Kidney epithelial cell (primary cell): ENCODE results near the gene NCL. TPM values are rescaled to one million over a fixed set of nuclear protein-coding genes. Genes with fewer than 3 reads are reported as not detected.

Source experiments
- DNase-seq: peaks from one replicate; pipeline ENCODE4 v3.0.0-alpha.2; 2010; ENCODE audit warnings: low read depth
- H3K27me3 ChIP-seq: 2 replicates; pipeline ENCODE4 v1.6.0; 2011; ENCODE audit warnings: low read length; ENCODE audit not compliant: control insufficient read depth, insufficient read depth
- H3K36me3 ChIP-seq: 2 replicates; pipeline ENCODE4 v1.5.1; 2011; ENCODE audit warnings: low read length; ENCODE audit not compliant: control insufficient read depth, insufficient read depth
- H3K4me3 ChIP-seq: 2 replicates; pipeline ENCODE4 v1.5.1; 2011; ENCODE audit warnings: low read depth, mild to moderate bottlenecking, control low read depth, low read length
- total RNA-seq: library from RNA; depleted of rRNA; stranded (reverse); fragments of >200 nt; gene quantifications from 2 replicates; pipeline ENCODE4 v1.2.3, GENCODE V29; 2015
- TF ChIP-seq, protein P1 (sequence below): IDR thresholded peaks from 2 replicates; pipeline ENCODE4 v1.5.1; 2011; ENCODE audit warnings: mild to moderate bottlenecking, moderate library complexity, low read length, control low read depth, inconsistent platforms; ENCODE audit not compliant: insufficient read depth, poor library complexity, severe bottlenecking

Gene NCL
- total RNA-seq, 1 donor from 2014 or later = 160 TPM

DNA sequence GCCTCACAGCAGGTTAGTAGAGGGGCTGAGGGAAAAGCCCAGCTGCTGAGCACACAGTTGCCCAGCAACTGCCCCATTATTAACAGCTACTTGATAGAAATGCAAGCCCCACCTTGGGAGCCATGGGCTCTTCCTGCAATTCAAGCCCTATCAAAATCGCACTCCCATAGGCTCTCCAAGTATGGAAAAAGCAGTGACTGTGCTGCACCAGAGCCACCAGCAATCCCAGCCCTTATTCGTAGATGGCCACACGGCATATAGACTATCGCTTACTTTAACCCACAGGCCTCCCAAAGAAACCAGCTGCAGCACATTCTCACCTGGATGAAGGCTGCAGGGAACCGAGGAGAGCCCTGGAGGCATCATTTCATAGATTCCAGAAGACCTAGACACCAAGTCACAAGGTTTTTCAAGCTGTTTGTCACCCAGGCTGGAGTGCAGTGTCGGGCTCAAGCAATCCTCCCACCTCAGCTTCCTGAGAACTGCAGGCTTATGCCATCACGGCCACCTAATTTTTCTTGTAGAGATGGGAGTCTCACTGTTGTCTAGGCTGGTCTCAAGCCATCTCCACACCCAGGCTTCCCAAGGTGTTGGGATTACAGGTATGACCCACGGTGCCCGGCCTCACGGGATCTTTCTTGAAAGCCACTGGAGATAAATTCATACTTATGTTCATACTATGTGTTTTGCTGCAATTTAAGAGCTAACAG, 11.3 kb downstream of the NCL start:
- no peak overlapping the region for H3K4me3 ChIP-seq
- DNase-seq = no peak
- H3K27me3 ChIP-seq = no peaks in the 10 kb centered on the region
- TF ChIP-seq, protein P1, sequence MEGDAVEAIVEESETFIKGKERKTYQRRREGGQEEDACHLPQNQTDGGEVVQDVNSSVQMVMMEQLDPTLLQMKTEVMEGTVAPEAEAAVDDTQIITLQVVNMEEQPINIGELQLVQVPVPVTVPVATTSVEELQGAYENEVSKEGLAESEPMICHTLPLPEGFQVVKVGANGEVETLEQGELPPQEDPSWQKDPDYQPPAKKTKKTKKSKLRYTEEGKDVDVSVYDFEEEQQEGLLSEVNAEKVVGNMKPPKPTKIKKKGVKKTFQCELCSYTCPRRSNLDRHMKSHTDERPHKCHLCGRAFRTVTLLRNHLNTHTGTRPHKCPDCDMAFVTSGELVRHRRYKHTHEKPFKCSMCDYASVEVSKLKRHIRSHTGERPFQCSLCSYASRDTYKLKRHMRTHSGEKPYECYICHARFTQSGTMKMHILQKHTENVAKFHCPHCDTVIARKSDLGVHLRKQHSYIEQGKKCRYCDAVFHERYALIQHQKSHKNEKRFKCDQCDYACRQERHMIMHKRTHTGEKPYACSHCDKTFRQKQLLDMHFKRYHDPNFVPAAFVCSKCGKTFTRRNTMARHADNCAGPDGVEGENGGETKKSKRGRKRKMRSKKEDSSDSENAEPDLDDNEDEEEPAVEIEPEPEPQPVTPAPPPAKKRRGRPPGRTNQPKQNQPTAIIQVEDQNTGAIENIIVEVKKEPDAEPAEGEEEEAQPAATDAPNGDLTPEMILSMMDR = no peak
- H3K36me3 ChIP-seq = peaks cover 3% of the 10 kb centered on the region

DNA sequence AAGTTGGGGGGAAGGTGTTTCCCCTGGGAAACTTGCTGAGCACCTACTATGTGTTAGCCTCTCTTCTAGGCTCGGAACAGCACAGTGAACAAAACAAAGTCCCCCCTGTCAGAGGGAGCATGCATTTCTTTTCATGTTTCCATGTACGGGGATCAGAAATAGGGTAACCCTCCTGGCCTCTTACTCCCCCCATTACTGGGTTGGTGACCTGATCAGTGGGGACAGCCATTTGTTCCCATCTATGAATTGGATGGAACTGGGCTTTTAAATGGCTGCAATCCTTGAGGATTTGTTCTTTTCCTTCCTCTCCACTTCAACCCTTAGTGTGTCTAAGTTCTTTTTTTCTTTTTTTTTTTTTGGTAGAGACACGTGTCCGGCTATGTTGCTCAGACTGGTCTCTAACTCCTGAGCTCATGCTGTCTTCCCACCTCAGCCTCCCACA, 13.7 kb downstream of the NCL start:
- no peak for DNase-seq
- H3K27me3 ChIP-seq = no peaks in the 10 kb centered on the region
- TF ChIP-seq, protein P1 = no peak
- H3K36me3 ChIP-seq = peaks cover 3% of the 10 kb centered on the region
- no peak overlapping the region for H3K4me3 ChIP-seq

DNA sequence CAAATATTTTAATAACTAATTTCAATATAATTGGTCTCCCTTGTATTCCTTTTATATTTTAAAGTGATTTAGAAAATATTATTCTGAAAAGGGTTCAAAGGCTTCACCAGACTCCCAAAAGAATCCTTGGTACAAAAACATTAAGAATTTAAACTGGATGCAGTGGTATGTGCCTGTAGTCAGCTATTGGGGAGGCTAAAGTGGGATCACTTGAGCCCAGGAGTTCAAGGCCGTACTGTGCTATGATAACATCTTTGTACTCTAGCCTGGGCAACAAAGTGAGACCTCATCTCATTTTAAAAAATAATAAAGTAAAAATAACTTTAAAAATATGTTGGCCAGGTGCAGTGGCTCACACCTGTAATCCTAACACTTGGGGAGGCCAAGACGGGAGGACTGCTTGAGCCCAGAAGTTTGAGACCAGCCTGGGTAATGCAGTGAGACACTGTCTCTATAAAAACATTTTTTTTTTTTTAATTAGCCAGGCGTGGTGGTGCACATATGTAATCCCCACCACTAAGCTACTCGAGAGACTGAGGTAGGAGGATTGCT, 14.7 kb downstream of the NCL start:
- no peak for DNase-seq
- TF ChIP-seq, protein P1 = no peak

DNA sequence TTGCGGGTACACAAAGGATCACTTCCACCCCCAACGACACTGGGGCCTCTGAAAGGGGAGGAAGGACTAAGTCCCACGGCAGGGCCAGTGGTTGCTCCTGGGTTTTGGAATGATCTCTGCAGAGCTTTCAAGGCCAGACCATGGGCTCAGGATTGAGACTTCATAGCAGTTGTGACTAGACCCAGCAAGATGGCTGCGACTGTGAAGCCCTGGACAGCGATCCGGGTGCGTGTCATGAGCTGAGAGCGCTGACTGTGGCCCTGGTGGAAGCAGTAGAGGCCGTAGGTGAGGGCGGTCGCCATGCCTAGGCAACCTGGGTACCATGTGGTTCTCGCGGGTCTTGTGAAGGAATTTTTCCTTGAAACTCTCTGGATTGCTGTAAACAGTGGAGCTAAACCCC, 27.3 kb downstream of the NCL start:
- H3K27me3 ChIP-seq = no peaks in the 10 kb centered on the region
- TF ChIP-seq, protein P1 = no peak
- no peak overlapping the region for H3K4me3 ChIP-seq
- DNase-seq = no peak
- no peaks in the 10 kb centered on the region for H3K36me3 ChIP-seq

More for the DNA sequence above, 14.7 kb downstream of the NCL start:
- H3K4me3 ChIP-seq = no peak overlapping the region
- H3K36me3 ChIP-seq = peaks cover 1% of the 10 kb centered on the region
- H3K27me3 ChIP-seq = no peaks in the 10 kb centered on the region

DNA sequence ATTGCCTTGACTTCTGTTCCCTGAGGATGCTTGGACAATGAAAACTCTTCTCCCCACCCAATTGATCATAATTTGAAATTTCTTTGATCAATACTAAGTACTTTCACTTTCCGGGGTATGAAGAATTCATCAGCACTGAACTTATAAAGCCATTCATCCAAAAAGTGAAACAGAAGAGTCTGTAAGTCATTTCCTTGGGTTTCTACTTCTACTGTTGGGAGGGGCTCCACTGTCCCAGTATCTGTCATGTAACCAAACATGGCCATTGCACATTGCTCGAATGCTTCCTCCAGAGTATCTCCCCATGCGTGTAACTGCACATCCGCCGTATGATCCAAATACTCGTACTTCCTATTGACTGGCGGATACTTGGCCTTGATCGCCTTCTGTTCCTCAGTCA, 30.3 kb downstream of the NCL start:
- DNase-seq = no peak
- Histone ChIP-seq H3K36me3 (no peaks in the 10 kb centered on the region), H3K27me3 (no peaks in the 10 kb centered on the region), H3K4me3 (no peak overlapping the region)
- TF ChIP-seq, protein P1 = no peak
